ENCODE data around the gene INO80B. TPM values are rescaled to one million over a fixed set of nuclear protein-coding genes. Genes with fewer than 3 reads are reported as not detected.

The INO80B gene
- polyA plus RNA-seq, 2 of the 4 experiments (the other 2 are of a cell fraction): 19.9 to 74.6 TPM

Other genes with a start within 250 kb of the INO80B start
- 1.1 and 1.3 TPM in 2 replicates for gene SLC4A5, start 111.7 kb upstream of the INO80B start, polyA plus RNA-seq (2011; rRNA removed)
- 0.38 to 0.63 TPM (median 0.50 TPM) in 3 replicates for gene SLC4A5, start 111.7 kb upstream of the INO80B start, polyA plus RNA-seq (2017; fragmentation: RNase III; extraction: RNeasy Plus Mini Kit Qiagen cat#74134 plus additional on column Dnase treatment)
- gene DCTN1, start 74.8 kb upstream of the INO80B start, polyA plus RNA-seq (2011; rRNA removed): 95.1 and 99.1 TPM in 2 replicates
- 104 to 107 TPM (median 106 TPM) in 3 replicates for gene DCTN1, start 74.8 kb upstream of the INO80B start, polyA plus RNA-seq (2017; fragmentation: RNase III; extraction: RNeasy Plus Mini Kit Qiagen cat#74134 plus additional on column Dnase treatment)
- 0.88 and 1.6 TPM in 2 replicates for gene C2orf81, start 33.5 kb upstream of the INO80B start, polyA plus RNA-seq (2011; rRNA removed)
- 1.9 to 2.4 TPM (median 2.0 TPM) in 3 replicates for gene C2orf81, start 33.5 kb upstream of the INO80B start, polyA plus RNA-seq (2017; fragmentation: RNase III; extraction: RNeasy Plus Mini Kit Qiagen cat#74134 plus additional on column Dnase treatment)
- 47.4 and 59.1 TPM in 2 replicates for gene WDR54, start 33.4 kb upstream of the INO80B start, polyA plus RNA-seq (2011; rRNA removed)
- gene WDR54, start 33.4 kb upstream of the INO80B start, polyA plus RNA-seq (2017; fragmentation: RNase III; extraction: RNeasy Plus Mini Kit Qiagen cat#74134 plus additional on column Dnase treatment): 59.4 to 68.5 TPM (median 62.5 TPM) in 3 replicates
- gene RTKN, start 13.2 kb upstream of the INO80B start, polyA plus RNA-seq (2011; rRNA removed): 15.1 and 15.9 TPM in 2 replicates
- gene RTKN, start 13.2 kb upstream of the INO80B start, polyA plus RNA-seq (2017; fragmentation: RNase III; extraction: RNeasy Plus Mini Kit Qiagen cat#74134 plus additional on column Dnase treatment): 15.6 to 21.2 TPM (median 20.1 TPM) in 3 replicates
- gene WBP1, start 3.4 kb downstream of the INO80B start, polyA plus RNA-seq (2011; rRNA removed): 62.6 and 86.3 TPM in 2 replicates
- 49.1 to 67.0 TPM (median 59.0 TPM) in 3 replicates for gene WBP1, start 3.4 kb downstream of the INO80B start, polyA plus RNA-seq (2017; fragmentation: RNase III; extraction: RNeasy Plus Mini Kit Qiagen cat#74134 plus additional on column Dnase treatment)
- gene MOGS, start 10.3 kb downstream of the INO80B start, polyA plus RNA-seq (2011; rRNA removed): 35.3 and 42.0 TPM in 2 replicates
- 30.6 to 34.5 TPM (median 34.1 TPM) in 3 replicates for gene MOGS, start 10.3 kb downstream of the INO80B start, polyA plus RNA-seq (2017; fragmentation: RNase III; extraction: RNeasy Plus Mini Kit Qiagen cat#74134 plus additional on column Dnase treatment)
- gene MRPL53, start 17.6 kb downstream of the INO80B start, polyA plus RNA-seq (2011; rRNA removed): 49.9 and 68.8 TPM in 2 replicates
- 216 to 229 TPM (median 221 TPM) in 3 replicates for gene MRPL53, start 17.6 kb downstream of the INO80B start, polyA plus RNA-seq (2017; fragmentation: RNase III; extraction: RNeasy Plus Mini Kit Qiagen cat#74134 plus additional on column Dnase treatment)
- 6.8 and 8.9 TPM in 2 replicates for gene CCDC142, start 27.9 kb downstream of the INO80B start, polyA plus RNA-seq (2011; rRNA removed)
- 11.9 to 16.4 TPM (median 12.8 TPM) in 3 replicates for gene CCDC142, start 27.9 kb downstream of the INO80B start, polyA plus RNA-seq (2017; fragmentation: RNase III; extraction: RNeasy Plus Mini Kit Qiagen cat#74134 plus additional on column Dnase treatment)
- 29.6 and 32.4 TPM in 2 replicates for gene TTC31, start 28.0 kb downstream of the INO80B start, polyA plus RNA-seq (2011; rRNA removed)
- 25.4 to 26.2 TPM (median 25.7 TPM) in 3 replicates for gene TTC31, start 28.0 kb downstream of the INO80B start, polyA plus RNA-seq (2017; fragmentation: RNase III; extraction: RNeasy Plus Mini Kit Qiagen cat#74134 plus additional on column Dnase treatment)
- 0.84 and 1.0 TPM in 2 replicates for gene LBX2, start 44.5 kb downstream of the INO80B start, polyA plus RNA-seq (2011; rRNA removed)
- 2.0 to 2.4 TPM (median 2.1 TPM) in 3 replicates for gene LBX2, start 44.5 kb downstream of the INO80B start, polyA plus RNA-seq (2017; fragmentation: RNase III; extraction: RNeasy Plus Mini Kit Qiagen cat#74134 plus additional on column Dnase treatment)
- 53.6 and 55.3 TPM in 2 replicates for gene PCGF1, start 52.6 kb downstream of the INO80B start, polyA plus RNA-seq (2011; rRNA removed)
- gene PCGF1, start 52.6 kb downstream of the INO80B start, polyA plus RNA-seq (2017; fragmentation: RNase III; extraction: RNeasy Plus Mini Kit Qiagen cat#74134 plus additional on column Dnase treatment): 32.2 to 38.1 TPM (median 32.8 TPM) in 3 replicates
- 0.05 TPM in 1 of 2 replicates, not detected in the other for gene TLX2, start 59.4 kb downstream of the INO80B start, polyA plus RNA-seq (2011; rRNA removed)
- gene TLX2, start 59.4 kb downstream of the INO80B start, polyA plus RNA-seq (2017; fragmentation: RNase III; extraction: RNeasy Plus Mini Kit Qiagen cat#74134 plus additional on column Dnase treatment): 0.37 to 0.58 TPM (median 0.39 TPM) in 3 replicates
- 0.39 and 0.42 TPM in 2 replicates for gene DQX1, start 71.1 kb downstream of the INO80B start, polyA plus RNA-seq (2011; rRNA removed)
- 0.09 to 0.21 TPM (median 0.15 TPM) in 3 replicates for gene DQX1, start 71.1 kb downstream of the INO80B start, polyA plus RNA-seq (2017; fragmentation: RNase III; extraction: RNeasy Plus Mini Kit Qiagen cat#74134 plus additional on column Dnase treatment)
- 129 and 181 TPM in 2 replicates for gene AUP1, start 74.6 kb downstream of the INO80B start, polyA plus RNA-seq (2011; rRNA removed)
- 160 to 164 TPM (median 163 TPM) in 3 replicates for gene AUP1, start 74.6 kb downstream of the INO80B start, polyA plus RNA-seq (2017; fragmentation: RNase III; extraction: RNeasy Plus Mini Kit Qiagen cat#74134 plus additional on column Dnase treatment)
- gene HTRA2, start 74.8 kb downstream of the INO80B start, polyA plus RNA-seq (2011; rRNA removed): 28.7 and 33.7 TPM in 2 replicates
- gene HTRA2, start 74.8 kb downstream of the INO80B start, polyA plus RNA-seq (2017; fragmentation: RNase III; extraction: RNeasy Plus Mini Kit Qiagen cat#74134 plus additional on column Dnase treatment): 33.6 to 36.5 TPM (median 34.0 TPM) in 3 replicates
- 0.30 and 0.40 TPM in 2 replicates for gene LOXL3, start 98.9 kb downstream of the INO80B start, polyA plus RNA-seq (2011; rRNA removed)
- gene LOXL3, start 98.9 kb downstream of the INO80B start, polyA plus RNA-seq (2017; fragmentation: RNase III; extraction: RNeasy Plus Mini Kit Qiagen cat#74134 plus additional on column Dnase treatment): 0.27 to 0.53 TPM (median 0.31 TPM) in 3 replicates
- 3.7 and 4.0 TPM in 2 replicates for gene DOK1, start 99.6 kb downstream of the INO80B start, polyA plus RNA-seq (2011; rRNA removed)
- gene DOK1, start 99.6 kb downstream of the INO80B start, polyA plus RNA-seq (2017; fragmentation: RNase III; extraction: RNeasy Plus Mini Kit Qiagen cat#74134 plus additional on column Dnase treatment): 3.2 to 5.1 TPM (median 5.0 TPM) in 3 replicates
- not detected in 2 replicates for gene M1AP, start 193.2 kb downstream of the INO80B start, polyA plus RNA-seq (2011; rRNA removed)
- not detected in 3 replicates for gene M1AP, start 193.2 kb downstream of the INO80B start, polyA plus RNA-seq (2017; fragmentation: RNase III; extraction: RNeasy Plus Mini Kit Qiagen cat#74134 plus additional on column Dnase treatment)
- 9.3 and 11.1 TPM in 2 replicates for gene SEMA4F, start 199.2 kb downstream of the INO80B start, polyA plus RNA-seq (2011; rRNA removed)
- gene SEMA4F, start 199.2 kb downstream of the INO80B start, polyA plus RNA-seq (2017; fragmentation: RNase III; extraction: RNeasy Plus Mini Kit Qiagen cat#74134 plus additional on column Dnase treatment): 7.6 to 8.5 TPM (median 8.3 TPM) in 3 replicates